ENCODE results near the gene TTC38.

Gene TTC38

GRCh38 chr22:46335201-46336118 is 67.7 kb downstream of the TTC38 start, which contains the start of gene TRMU:
Gene TRMU (plus strand): TSS chr22:46335714. CDS start chr22:46335765, 51 bp downstream.
- DNase-seq = peak; percentile 74

DNA sequence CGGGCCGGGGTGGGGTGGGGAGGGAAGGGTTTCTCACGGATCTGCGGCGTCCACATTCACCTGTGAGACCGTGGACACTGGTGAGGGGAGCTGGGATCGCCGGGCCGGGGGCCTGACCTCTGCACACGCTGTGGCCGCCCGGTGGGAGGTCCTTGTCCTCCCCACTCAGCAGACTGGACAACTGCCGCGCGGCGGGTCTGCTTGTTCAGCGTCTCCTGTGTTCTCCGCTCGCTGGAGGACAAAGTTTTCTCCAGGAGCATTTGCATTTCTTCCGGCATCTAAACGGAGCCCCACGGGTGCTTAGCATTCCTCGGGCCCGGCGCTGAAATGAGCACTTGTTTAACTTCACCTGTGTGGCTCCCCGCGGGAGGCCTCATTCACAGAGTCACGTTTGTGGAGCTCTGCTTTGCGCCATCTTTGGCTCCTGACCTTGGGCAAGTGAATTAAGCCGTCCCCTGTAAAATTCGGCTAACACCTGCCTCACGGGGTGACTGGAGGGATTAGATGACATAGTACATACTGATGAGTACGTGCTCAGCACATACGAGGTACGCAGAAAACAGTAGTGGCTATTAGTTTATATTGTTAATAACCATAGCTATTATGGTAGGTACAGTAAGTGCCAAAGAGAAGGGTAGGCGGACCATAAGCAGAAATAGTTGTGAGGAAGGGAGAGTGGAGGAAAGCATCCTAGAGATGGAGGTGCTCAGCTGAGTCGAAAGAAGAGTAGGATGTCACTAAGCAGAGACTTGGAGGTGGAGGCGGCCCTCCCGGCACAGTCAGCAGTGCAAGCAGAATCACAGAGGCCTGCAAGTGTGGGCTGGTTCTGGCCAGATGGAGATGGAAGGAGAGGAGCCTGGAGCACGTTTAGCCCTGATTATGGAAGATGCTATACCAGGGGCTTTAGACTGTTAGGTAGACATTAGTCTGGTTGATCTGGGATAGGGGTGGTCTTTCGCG is 68.6 kb downstream of the TTC38 start:
- peak; percentile 54 for DNase-seq

- DNase-seq = no peak
Measured at GRCh38 chr22:46337870-46338269, 70.1 kb downstream of the TTC38 start.

GRCh38 chr22:46338636-46339035 is 70.8 kb downstream of the TTC38 start:
- no peak for DNase-seq

GRCh38 chr22:46339956-46340355 is 72.1 kb downstream of the TTC38 start:
- DNase-seq = no peak

- DNase-seq = no peak
Measured at GRCh38 chr22:46340676-46341075, 72.9 kb downstream of the TTC38 start.

Data from NCI-H146 (cell line).